Measurements from ENCODE around the gene FILIP1. TPM values are rescaled to one million over a fixed set of nuclear protein-coding genes. Genes with fewer than 3 reads are reported as not detected.

Gene FILIP1
- total and polyA plus RNA-seq, 2 donors (not counting 1 experiment from before 2014, with no cell fraction given), result 0.33 to 2.3 TPM

- H3K9ac ChIP-seq (ENCODE audit: insufficient read depth, low read length), result no peak overlapping the region
- no peaks in the 10 kb centered on the region for H3K4me1 ChIP-seq (ENCODE audit: control insufficient read depth, extremely low read depth, insufficient read depth, low read length)
- H3K36me3 ChIP-seq (ENCODE audit: control insufficient read depth, insufficient read depth, low read length), result no peaks in the 10 kb centered on the region
- no peaks in the 10 kb centered on the region for H3K79me2 ChIP-seq (ENCODE audit: control insufficient read depth, insufficient read depth, low read length)
- H3K4me2 ChIP-seq (ENCODE audit: extremely low read depth, insufficient read depth, low read length), result no peak overlapping the region
- no peaks in the 10 kb centered on the region for H3K27me3 ChIP-seq (ENCODE audit: control insufficient read depth, insufficient read depth, low read length)
- H3K4me3 ChIP-seq (replicated peaks in 1 of 4; ENCODE audit: control extremely low read depth in 1 of 4, insufficient read depth in 1 of 4, low read depth in 3 of 4, low read length in 4 of 4), result no peak overlapping the region
- H3K9me3 ChIP-seq (ENCODE audit: control insufficient read depth, insufficient read depth, low read depth, low read length), result no peaks in the 10 kb centered on the region
- no peak overlapping the region for H2AFZ ChIP-seq (ENCODE audit: low read length)
- no peaks in the 10 kb centered on the region for H4K20me1 ChIP-seq (ENCODE audit: control insufficient read depth, extremely low read depth, insufficient read depth, low read length)
- TF ChIP-seq EZH2 (IDR thresholded peaks at IDR 0.05; ENCODE audit: low read length, missing control alignments) (no peak), CTCF (conservative IDR thresholded peaks at IDR 0.05 in 1 of 2, IDR thresholded peaks at IDR 0.05 in 1 of 2; ENCODE audit: low read depth in 1 of 2, low read length in 2 of 2) (no peak)
- H3K27ac ChIP-seq (ENCODE audit: insufficient read depth, low read length), result no peak overlapping the region
- peak; percentile 3 to 31 for DNase-seq (ENCODE audit: low read depth in 2 of 2)
These were observed 145.5 kb downstream of the FILIP1 start for GRCh38 chr6:75347898-75348610.

GRCh38 chr6:75345413-75345812 is 148.2 kb downstream of the FILIP1 start:
- TF ChIP-seq EZH2 (IDR thresholded peaks at IDR 0.05; ENCODE audit: low read length, missing control alignments), result no peak
- no peak for TF ChIP-seq CTCF (conservative IDR thresholded peaks at IDR 0.05 in 1 of 2, IDR thresholded peaks at IDR 0.05 in 1 of 2; ENCODE audit: low read depth in 1 of 2, low read length in 2 of 2)
- H2AFZ ChIP-seq (ENCODE audit: low read length), result no peak overlapping the region
- DNase-seq (ENCODE audit: low read depth in 2 of 2), result no peak
- H3K79me2 ChIP-seq (ENCODE audit: control insufficient read depth, insufficient read depth, low read length), result no peaks in the 10 kb centered on the region
- no peak overlapping the region for H3K4me2 ChIP-seq (ENCODE audit: extremely low read depth, insufficient read depth, low read length)
- no peak overlapping the region for H3K9ac ChIP-seq (ENCODE audit: insufficient read depth, low read length)
- no peaks in the 10 kb centered on the region for H3K36me3 ChIP-seq (ENCODE audit: control insufficient read depth, insufficient read depth, low read length)
- no peaks in the 10 kb centered on the region for H3K9me3 ChIP-seq (ENCODE audit: control insufficient read depth, insufficient read depth, low read depth, low read length)
- no peaks in the 10 kb centered on the region for H3K4me1 ChIP-seq (ENCODE audit: control insufficient read depth, extremely low read depth, insufficient read depth, low read length)
- H3K27me3 ChIP-seq (ENCODE audit: control insufficient read depth, insufficient read depth, low read length), result no peaks in the 10 kb centered on the region
- no peaks in the 10 kb centered on the region for H4K20me1 ChIP-seq (ENCODE audit: control insufficient read depth, extremely low read depth, insufficient read depth, low read length)
- H3K4me3 ChIP-seq (replicated peaks in 1 of 4; ENCODE audit: control extremely low read depth in 1 of 4, insufficient read depth in 1 of 4, low read depth in 3 of 4, low read length in 4 of 4), result no peak overlapping the region
- H3K27ac ChIP-seq (ENCODE audit: insufficient read depth, low read length), result no peak overlapping the region

- Histone ChIP-seq H3K4me2 (ENCODE audit: extremely low read depth, insufficient read depth, low read length) (no peak overlapping the region), H2AFZ (ENCODE audit: low read length) (no peak overlapping the region), H3K9ac (ENCODE audit: insufficient read depth, low read length) (no peak overlapping the region), H3K9me3 (ENCODE audit: control insufficient read depth, insufficient read depth, low read depth, low read length) (no peaks in the 10 kb centered on the region), H3K4me1 (ENCODE audit: control insufficient read depth, extremely low read depth, insufficient read depth, low read length) (no peaks in the 10 kb centered on the region), H4K20me1 (ENCODE audit: control insufficient read depth, extremely low read depth, insufficient read depth, low read length) (no peaks in the 10 kb centered on the region), H3K27me3 (ENCODE audit: control insufficient read depth, insufficient read depth, low read length) (no peaks in the 10 kb centered on the region), H3K27ac (ENCODE audit: insufficient read depth, low read length) (no peak overlapping the region), H3K4me3 (replicated peaks in 1 of 4; ENCODE audit: control extremely low read depth in 1 of 4, insufficient read depth in 1 of 4, low read depth in 3 of 4, low read length in 4 of 4) (no peak overlapping the region), H3K36me3 (ENCODE audit: control insufficient read depth, insufficient read depth, low read length) (no peaks in the 10 kb centered on the region), H3K79me2 (ENCODE audit: control insufficient read depth, insufficient read depth, low read length) (no peaks in the 10 kb centered on the region)
- TF ChIP-seq CTCF (conservative IDR thresholded peaks at IDR 0.05 in 1 of 2, IDR thresholded peaks at IDR 0.05 in 1 of 2; ENCODE audit: low read depth in 1 of 2, low read length in 2 of 2), result no peak
- no peak for DNase-seq (ENCODE audit: low read depth in 2 of 2)
These were observed 149.1 kb downstream of the FILIP1 start for GRCh38 chr6:75344455-75344854.

Measured in fibroblast of lung (primary cell).